Mesenteric fat pad (tissue), 1 donor: Measurements from ENCODE around the gene FGF14. TPM values are rescaled to one million over a fixed set of nuclear protein-coding genes. Genes with fewer than 3 reads are reported as not detected.

Experiments
- DNase-seq: peaks from one replicate; pipeline ENCODE4 v3.0.0-alpha.2; 2020; ENCODE audit warnings: low spot score
- microRNA-seq: library from miRNA; unstranded; fragments of <30 nt; microRNA quantifications from one replicate; pipeline ENCODE4 v1.2.0, GENCODE V29; 2020; ENCODE audit warnings: borderline number of aligned reads
- total RNA-seq: library from RNA; stranded (reverse); fragmentation: NEBNext Ultra II Directional; extraction: Animal tissue kit (Norgen Biotek cat#: 25700); gene quantifications from one replicate; pipeline ENCODE4 v1.2.1, GENCODE V29; 2021
- donor health status: DM: yes; HTN: yes; CAD: no.

The FGF14 gene
- total RNA-seq, 1 donor from 2014 or later, result 3.1 TPM

- no peak for DNase-seq
Observed at GRCh38 chr13:101695870-101696516, 705.9 kb downstream of the FGF14 start.

GRCh38 chr13:101691341-101691860 lies 710.4 kb downstream of the FGF14 start:
- DNase-seq, result no peak

- DNase-seq, result no peak
Observed at GRCh38 chr13:101690871-101691270, 711.0 kb downstream of the FGF14 start.

GRCh38 chr13:101686003-101686402 lies 715.8 kb downstream of the FGF14 start:
- DNase-seq, result no peak

- no peak for DNase-seq
Observed at GRCh38 chr13:101681834-101682233, 720.0 kb downstream of the FGF14 start.

- DNase-seq, result no peak
Observed at GRCh38 chr13:101673360-101674105, 728.3 kb downstream of the FGF14 start.

- no peak for DNase-seq
Observed at GRCh38 chr13:101661839-101662238, 740.0 kb downstream of the FGF14 start.

Small RNA genes lying within 50 kb of the gene (microRNA-seq; reads per million reads assigned to microRNA genes)
- gene MIR2681 (3.6 reads per million), gene MIR4705 (not detected)

Other genes starting within 250 kb of the FGF14 start
- gene TPP2, start 194.9 kb upstream of the FGF14 start, total RNA-seq, result 36.5 TPM